NCI-H2029 treated with DMSO at 0.1 percent for 48 hours (cell line): ENCODE measurements around the gene THAP12.
"Not testable (repeated sequence)": the region's sequence is repeated elsewhere in the genome, so short reads cannot be mapped to it uniquely, and the experiment has no call there.

ENCODE experiments used
- DNase-seq: peaks from one replicate; lab custom pipeline; 2025; lab: John Stamatoyannopoulos, UW

The THAP12 gene

DNA sequence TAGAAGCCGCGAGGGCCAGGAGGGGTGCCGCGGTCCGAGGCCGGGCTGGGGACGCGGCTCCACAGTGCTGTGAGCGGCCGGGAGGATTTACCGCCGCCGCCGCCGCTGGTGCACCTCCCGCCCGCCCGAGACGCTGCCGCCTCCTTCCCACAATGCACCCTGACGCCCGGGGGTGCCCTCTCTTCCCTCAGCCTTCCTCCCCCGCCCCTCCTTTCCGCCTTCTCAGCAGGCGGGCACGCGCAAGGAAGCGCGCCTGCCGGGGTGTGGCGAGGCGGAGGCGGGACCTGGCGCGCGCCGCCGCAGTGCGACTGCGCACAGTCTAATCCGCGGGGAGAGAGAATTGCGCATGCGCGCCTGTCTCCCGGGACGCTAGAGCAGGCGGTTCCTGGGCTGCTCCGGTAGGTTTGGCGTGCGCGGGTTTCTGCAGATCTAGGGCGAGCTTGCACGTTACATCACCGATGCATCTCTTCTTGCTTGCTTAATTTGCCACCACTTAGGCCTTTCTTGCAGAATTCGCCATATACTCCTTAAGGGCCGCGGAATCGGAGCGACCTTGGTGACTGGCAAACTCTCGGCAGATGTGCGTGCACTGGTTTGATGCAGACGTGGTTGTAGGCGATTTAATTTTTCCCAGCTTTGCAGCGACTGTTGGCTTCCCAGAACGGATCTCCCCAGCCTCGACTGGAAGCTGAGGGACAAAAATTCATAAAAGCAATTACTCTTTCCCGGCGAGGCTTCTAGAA is at the start of gene THAP12, which contains the start of gene GVQW3:
THAP12 (minus strand) TSS at position 156 of the 743 bp plus-strand sequence. CDS start 296 bp downstream, outside the sequence.
GVQW3 (plus strand) TSS at position 347 of the 743 bp plus-strand sequence. CDS start 506 bp downstream, outside the sequence.
- peak; percentile 85 for DNase-seq

- no peak for DNase-seq
These were observed 45.7 kb upstream of the THAP12 start for GRCh38 chr11:76426660-76427059.

DNA sequence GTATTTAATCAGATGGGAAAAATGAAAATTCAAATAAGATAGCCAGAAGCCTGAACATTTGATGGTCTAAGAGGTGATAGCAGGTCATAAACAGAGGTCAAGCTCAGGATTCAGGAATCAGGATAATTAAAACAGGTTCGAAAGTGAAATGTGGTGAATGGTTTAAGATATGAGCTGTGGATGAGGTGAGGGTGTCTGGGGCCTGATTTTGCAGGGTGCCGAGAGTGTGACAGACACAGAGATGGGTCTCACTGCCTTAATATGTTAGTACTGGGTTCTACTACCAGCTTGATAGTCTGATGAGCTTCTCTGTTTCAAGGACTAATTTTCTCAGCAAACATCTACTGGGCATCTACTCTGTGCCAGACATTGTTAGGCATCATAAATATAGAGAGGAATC is 44.0 kb upstream of the THAP12 start:
- no peak for DNase-seq

- no peak for DNase-seq
These were observed 43.4 kb upstream of the THAP12 start for GRCh38 chr11:76424379-76424778.

GRCh38 chr11:76419896-76420295 is 39.0 kb upstream of the THAP12 start:
- DNase-seq, result no peak

DNA sequence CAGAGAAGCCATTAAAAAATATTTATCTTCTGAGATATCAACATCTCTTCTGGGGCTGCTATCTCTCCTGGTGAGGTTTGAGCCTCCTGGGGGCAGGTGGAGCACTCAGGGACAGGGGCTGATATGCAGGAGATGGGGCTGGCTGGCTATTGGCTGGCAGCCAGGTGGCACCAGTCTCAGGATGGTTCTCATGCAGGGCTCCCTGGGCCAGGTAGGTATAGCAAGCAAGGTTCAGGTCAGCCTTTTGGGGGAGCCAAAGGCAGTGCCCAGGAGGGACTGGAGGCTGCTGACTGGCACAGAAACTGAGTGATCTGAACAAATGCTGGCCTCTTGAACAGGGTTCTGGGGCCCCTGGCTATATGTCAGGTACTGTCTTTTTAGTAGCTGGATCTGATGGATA is 34.1 kb upstream of the THAP12 start:
- DNase-seq, result no peak

DNA sequence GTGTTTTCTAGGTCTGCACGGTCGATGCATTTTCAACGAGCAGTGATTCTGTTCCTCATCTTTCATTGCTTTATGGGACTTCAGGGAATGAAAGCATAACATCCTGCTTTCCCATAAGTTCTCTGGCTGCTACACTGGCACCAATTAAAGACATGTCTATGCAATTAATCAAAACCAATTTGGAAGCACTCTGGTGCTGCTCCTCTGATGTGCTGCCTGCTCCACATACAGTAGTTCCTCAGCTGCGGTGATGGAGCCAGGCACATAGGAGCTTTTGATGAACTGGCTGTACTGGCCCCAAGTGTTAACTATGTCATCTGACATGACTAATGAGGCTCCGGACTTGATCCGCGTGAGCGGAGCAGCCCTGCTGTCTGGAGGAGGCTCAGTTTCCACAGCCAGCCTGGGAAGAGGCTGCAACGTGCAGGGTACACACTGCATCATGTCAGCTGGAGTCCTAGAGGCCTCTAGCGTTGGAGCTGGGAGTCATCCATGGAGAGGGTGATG is 30.0 kb upstream of the THAP12 start:
- DNase-seq, result no peak

DNA sequence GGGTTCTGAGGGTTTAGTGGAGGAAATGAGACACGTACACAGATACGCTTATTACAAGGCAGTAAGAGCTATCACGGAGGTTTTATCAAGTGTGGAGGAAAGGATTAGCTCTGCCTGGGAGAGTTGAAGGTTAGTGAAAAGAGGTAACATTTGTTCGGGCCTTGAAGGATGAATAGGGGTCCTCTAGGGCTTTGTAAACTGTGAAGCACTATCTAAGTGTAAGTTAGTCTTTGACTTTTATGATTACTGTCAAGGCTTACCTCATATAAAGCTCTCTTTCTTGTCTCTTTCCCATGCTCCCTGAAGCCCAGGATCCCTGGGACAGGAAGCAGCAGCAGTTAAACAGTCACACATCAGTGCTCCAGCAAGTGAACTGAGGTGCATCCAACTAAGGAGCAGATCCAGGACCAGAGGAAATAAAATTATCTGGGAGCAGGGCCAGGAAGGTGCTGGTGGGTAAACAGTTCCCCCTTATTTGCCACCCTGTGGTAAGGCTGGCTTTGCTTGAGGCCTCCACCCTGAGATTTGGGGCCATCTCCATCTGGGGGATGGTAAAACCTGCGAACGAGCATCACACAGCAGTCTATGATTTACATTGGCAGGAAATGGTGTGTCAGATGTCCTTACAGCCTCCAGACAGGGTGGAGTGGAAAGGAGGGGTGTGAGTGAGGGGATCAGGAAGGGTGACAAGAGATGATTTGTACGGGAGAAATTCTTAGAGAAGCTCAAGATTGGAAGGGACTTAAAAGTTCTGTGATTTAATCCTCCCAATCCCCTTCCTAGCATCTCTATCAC is 27.4 kb upstream of the THAP12 start:
- peak; percentile 73 for DNase-seq

- DNase-seq, result no peak
These were observed 25.4 kb upstream of the THAP12 start for GRCh38 chr11:76406359-76406758.

GRCh38 chr11:76401484-76401883 is 20.6 kb upstream of the THAP12 start:
- DNase-seq, result not testable (repeated sequence)

DNA sequence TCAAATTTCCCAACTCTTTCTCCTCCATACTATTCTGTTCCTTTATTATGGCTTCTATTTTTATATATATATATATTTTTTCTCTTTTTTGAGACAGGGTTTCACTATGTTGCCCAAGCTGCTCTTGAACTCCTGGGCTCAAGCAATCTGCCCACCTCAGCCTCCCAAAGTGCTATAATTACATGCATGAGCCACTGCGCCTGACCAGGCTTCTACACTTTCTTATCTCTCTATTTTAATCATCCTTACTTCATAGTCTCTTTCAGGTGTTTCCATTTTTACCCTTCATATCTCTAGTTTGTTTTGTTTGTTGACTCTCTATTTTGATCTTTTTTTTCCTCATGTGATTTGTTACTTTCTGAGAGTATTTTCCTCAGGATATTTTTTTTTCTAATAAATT is 20.0 kb upstream of the THAP12 start:
- no peak for DNase-seq

DNA sequence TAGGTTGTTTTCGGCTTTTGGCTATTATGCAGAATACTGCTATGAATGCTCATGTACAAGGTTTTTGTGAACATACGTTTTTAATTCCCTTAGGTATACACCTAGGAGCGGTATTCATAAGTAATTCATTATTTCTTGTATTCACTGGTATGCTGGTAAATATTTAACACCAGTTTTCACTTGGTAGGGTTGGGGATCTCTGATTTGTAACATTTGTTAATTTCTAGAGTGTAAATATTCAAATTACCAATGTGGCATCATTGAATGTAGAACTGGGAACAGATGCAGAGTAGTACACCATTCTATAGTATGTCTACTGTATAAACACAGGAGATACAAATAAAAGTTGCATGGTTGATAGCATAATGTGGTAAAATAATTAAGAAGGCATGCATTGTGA is 16.5 kb upstream of the THAP12 start:
- DNase-seq, result no peak

DNA sequence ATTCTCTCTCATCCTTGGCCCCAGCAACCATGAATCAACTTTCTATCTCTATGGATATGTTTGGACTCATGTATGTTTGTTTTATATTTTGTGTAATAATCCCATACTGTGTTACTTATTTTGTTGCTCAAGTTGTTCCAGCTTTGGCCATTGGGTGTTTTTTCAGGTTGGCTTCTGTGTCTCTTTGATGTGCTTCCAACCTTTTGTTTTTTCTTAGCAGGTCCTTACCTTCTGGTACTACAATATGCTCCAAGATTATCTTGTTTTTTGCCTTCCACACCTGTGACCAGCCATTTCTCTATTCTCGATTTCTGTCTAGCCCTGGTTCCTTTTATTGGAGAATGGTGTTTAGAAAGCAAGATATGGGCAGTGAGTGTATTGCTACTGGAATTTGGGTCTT is 14.4 kb upstream of the THAP12 start:
- no peak for DNase-seq

GRCh38 chr11:76394411-76394810 is 13.5 kb upstream of the THAP12 start:
- DNase-seq, result no peak

- no peak for DNase-seq
These were observed 11.9 kb upstream of the THAP12 start for GRCh38 chr11:76392870-76393269.

GRCh38 chr11:76391811-76392475 is 11.0 kb upstream of the THAP12 start:
- no peak for DNase-seq

DNA sequence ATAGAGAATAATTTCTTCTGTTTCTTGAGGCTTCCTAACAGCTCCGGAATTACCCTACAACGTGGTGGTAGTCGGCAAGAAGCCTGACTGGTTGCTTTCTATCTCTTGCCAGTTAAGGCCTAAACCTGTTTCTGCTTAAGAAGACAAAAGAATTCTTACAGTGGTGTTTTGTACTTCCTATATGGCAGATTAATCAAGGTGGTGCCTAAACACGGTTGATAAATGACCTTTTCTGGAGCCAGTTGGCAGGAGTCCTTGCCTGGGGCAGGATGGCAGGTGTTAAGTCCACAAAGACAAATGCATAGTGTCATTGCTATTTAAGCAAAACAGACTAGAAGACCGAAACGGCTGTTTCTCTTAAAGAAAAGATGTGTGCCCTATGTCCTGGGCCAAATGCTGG is 10.1 kb upstream of the THAP12 start:
- DNase-seq, result peak; percentile 74

GRCh38 chr11:76388408-76388807 is 7.5 kb upstream of the THAP12 start:
- no peak for DNase-seq

DNA sequence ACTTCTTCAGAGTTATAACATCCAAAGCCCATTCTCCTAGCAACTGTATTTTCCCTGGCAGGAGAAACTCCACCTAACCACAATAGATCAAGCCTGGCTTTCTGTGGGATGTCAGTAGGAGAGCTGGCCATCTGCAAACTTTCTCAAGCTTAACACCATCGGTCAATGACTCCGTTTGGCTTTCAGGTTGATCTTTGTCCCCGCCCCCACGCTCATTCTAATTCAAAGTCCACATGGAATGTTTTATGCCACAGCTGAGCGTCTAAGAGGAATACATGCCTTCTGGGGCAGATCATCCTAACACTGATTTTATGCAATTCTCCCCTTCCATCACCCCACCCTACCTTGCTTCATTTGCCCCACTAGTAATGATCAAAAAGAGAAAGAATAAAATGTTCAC is 5.0 kb upstream of the THAP12 start:
- DNase-seq, result no peak

- DNase-seq, result no peak
These were observed 1.3 kb upstream of the THAP12 start for GRCh38 chr11:76382209-76382608.

- DNase-seq, result no peak
These were observed 564 bp downstream of the THAP12 start for GRCh38 chr11:76380159-76380976.

DNA sequence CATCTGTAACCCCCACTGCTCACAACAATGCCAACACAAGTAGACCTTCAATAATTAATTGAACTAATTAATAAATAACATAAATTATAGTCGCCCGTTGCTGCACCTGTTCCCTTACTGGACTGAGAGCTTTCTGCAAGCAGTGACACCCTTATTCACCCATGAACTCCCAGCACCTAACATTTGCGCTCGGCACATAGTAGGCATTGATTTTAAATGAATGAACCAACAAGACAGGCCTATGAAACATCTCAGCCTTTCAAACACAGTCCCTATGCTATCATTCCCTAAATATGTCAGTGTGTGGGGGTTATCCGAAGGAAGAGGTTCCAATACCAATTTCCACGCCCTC is 1.1 kb downstream of the THAP12 start:
- DNase-seq, result no peak
